GM12878 (cell line): ENCODE data around the gene ANO10. TPM values are rescaled to one million over a fixed set of nuclear protein-coding genes. Genes with fewer than 3 reads are reported as not detected.

ENCODE experiments used
- ATAC-seq: fragments of 200-7000 bp; cut with Tn5 transposase; 3 replicates; pipeline ENCODE4 v1.9.1; 2020; ENCODE audit warnings: mild to moderate bottlenecking, moderate library complexity
- BruUV-seq: library from RNA; stranded (reverse); fragments of 400-500 nt; replicated peaks from 2 replicates; lab custom pipeline; 2021; lab: Mats Ljungman, UMichigan
- CTCF ChIA-PET: fragments of 300-600 bp; sonication (Branson Sonifier 250); formaldehyde crosslinking; extraction: SDS; loops from one replicate; lab custom pipeline; 2021; ENCODE audit warnings: inconsistent platforms; lab: Yijun Ruan, JAX
- POLR2A ChIA-PET: fragments of 350-600 bp; formaldehyde crosslinking; extraction: SDS; loops from one replicate; lab custom pipeline; 2021; ENCODE audit warnings: inconsistent platforms; lab: Charles Lee
- RAD21 ChIA-PET: fragments of 300-600 bp; sonication (Branson Sonifier 250); formaldehyde crosslinking; loops from one replicate; lab custom pipeline; 2023; ENCODE audit warnings: antibody characterized with exemption; ENCODE audit not compliant: unreplicated experiment; lab: Charles Lee
- SMC1A ChIA-PET: fragments of 300-600 bp; sonication (Branson Sonifier 250); formaldehyde crosslinking; loops from one replicate; lab custom pipeline; 2023; ENCODE audit not compliant: unreplicated experiment, uncharacterized antibody; lab: Charles Lee
- DNase-seq: peaks from one replicate; pipeline ENCODE4 v3.0.0-alpha.2; 2011; ENCODE audit warnings: low read depth, low spot score
- FAIRE-seq: peaks from 3 replicates; lab custom pipeline; 2011; peaks lifted over from hg19 to GRCh38; lab: Jason Lieb, UNC
- H2AFZ ChIP-seq: 2 replicates; pipeline ENCODE4 v1.6.0; 2011; ENCODE audit warnings: low read depth, low read length, control low read depth; ENCODE audit not compliant: control insufficient read depth
- H3K27ac ChIP-seq: 2 replicates; pipeline ENCODE4 v1.5.1; 2011; ENCODE audit warnings: control low read depth; ENCODE audit not compliant: control insufficient read depth, insufficient read depth
- H3K27me3 ChIP-seq, 2 experiments: replicated peaks in 1 of 2; 2 replicates each; pipeline versions ENCODE4 v1.6.0 to v1.6.1; 2011; ENCODE audit warnings: low read length in 1 of 2; ENCODE audit not compliant: control insufficient read depth in 2 of 2, insufficient read depth in 2 of 2
- H3K36me3 ChIP-seq, 2 experiments: 2 replicates each; pipeline ENCODE4 v1.5.1; 2011; ENCODE audit warnings: low read length in 1 of 2; ENCODE audit not compliant: control insufficient read depth in 2 of 2, insufficient read depth in 2 of 2
- H3K4me1 ChIP-seq: 2 replicates; pipeline ENCODE4 v1.6.1; 2011; ENCODE audit warnings: mild to moderate bottlenecking, low read length, moderate library complexity, mixed read lengths; ENCODE audit not compliant: control insufficient read depth, insufficient read depth
- H3K4me2 ChIP-seq: 2 replicates; pipeline ENCODE4 v1.6.0; 2011; ENCODE audit warnings: control low read depth; ENCODE audit not compliant: control insufficient read depth, insufficient read depth
- H3K4me3 ChIP-seq: fragments of 200-600 bp; sonication (generic); 2 replicates; pipeline ENCODE4 v1.5.1; 2016
- H3K79me2 ChIP-seq: 2 replicates; pipeline ENCODE4 v1.6.0; 2011; ENCODE audit warnings: low read length; ENCODE audit not compliant: control insufficient read depth, insufficient read depth
- H3K9ac ChIP-seq: 2 replicates; pipeline ENCODE4 v1.8.0; 2011; ENCODE audit warnings: low read length, control low read depth, mixed read lengths; ENCODE audit not compliant: control insufficient read depth, insufficient read depth
- H3K9me3 ChIP-seq: replicated peaks from 3 replicates; pipeline ENCODE4 v1.5.1; 2011; ENCODE audit warnings: mild to moderate bottlenecking, low read length; ENCODE audit not compliant: control insufficient read depth, insufficient read depth
- H4K20me1 ChIP-seq: 2 replicates; pipeline ENCODE4 v1.6.0; 2011; ENCODE audit not compliant: control insufficient read depth, insufficient read depth
- ETV6 ChIP-seq, 2 experiments: fragments of 450-650 bp in 1 of 2; IDR thresholded peaks in 1 of 2; conservative IDR thresholded peaks in 1 of 2; 2 replicates each; pipeline ENCODE4 v1.6.1; 2014; ENCODE audit warnings: antibody characterized with exemption in 1 of 2, borderline replicate concordance in 1 of 2, low read depth in 1 of 2, mild to moderate bottlenecking in 1 of 2, moderate library complexity in 1 of 2
- SMAD1 ChIP-seq: fragments of 450-650 bp; IDR thresholded peaks from 2 replicates; pipeline ENCODE4 v1.6.1; 2018; ENCODE audit warnings: mild to moderate bottlenecking, low read depth; ENCODE audit not compliant: partially characterized antibody
- WGBS: methylation state at CpG from one replicate; pipeline ENCODE4 v1.1.6; 2016; ENCODE audit warnings: low lambda C conversion rate; ENCODE audit not compliant: insufficient replicate concordance, insufficient coverage; ENCODE audit errors: missing lambda C conversion rate; 5-methylcytosine and 5-hydroxymethylcytosine counted together
- in situ Hi-C: fragments of 300-500 bp; cut with MboI; formaldehyde crosslinking; loops from 9 replicates; pipeline ENCODE4 v1.14.3; 2018; ENCODE audit warnings: mixed read lengths
- intact Hi-C: fragments of 100-400 bp; cut with micrococcal nuclease; formaldehyde crosslinking; loops from one replicate; pipeline ENCODE4 v1.14.2; 2022; ENCODE audit not compliant: unreplicated experiment
- polyA plus RNA-seq, 11 experiments: library from polyadenylated mRNA; depleted of rRNA in 4 of 11; unstranded in 6 of 11; stranded (reverse) in 5 of 11; fragments of >200 nt; fragmentation: Nextera tagmentation in 4 of 11; fragmentation: Illumina TruSeq in 1 of 11; extraction: Ambion mirVana in 4 of 11; extraction: Trizol in 1 of 11; gene quantifications; 1 replicate in 1 of 11; 2 replicates in 10 of 11; pipeline versions ENCODE4 v1.2.1 to v1.2.3, GENCODE V29; 2011 to 2016; ENCODE audit warnings: inconsistent platforms in 2 of 11, missing spikeins in 2 of 11, low read depth in 1 of 11
- total RNA-seq, 4 experiments: library from RNA; depleted of rRNA in 3 of 4; stranded (reverse); fragments of >200 nt in 3 of 4; fragmentation: Illumina TruSeq in 1 of 4; extraction: Trizol in 1 of 4; gene quantifications; 2 replicates each; pipeline versions ENCODE4 v1.2.1 to v1.2.3, GENCODE V29; 2013 to 2021
- TF ChIP-seq, protein P1 (sequence below): fragments of 450-650 bp; IDR thresholded peaks from 2 replicates; pipeline ENCODE4 v1.6.1; 2017; ENCODE audit warnings: mild to moderate bottlenecking, low read depth, inconsistent platforms; ENCODE audit not compliant: poor library complexity, severe bottlenecking
- TF ChIP-seq, protein P2 (sequence below): IDR thresholded peaks from 2 replicates; pipeline ENCODE4 v1.6.1; 2012; ENCODE audit warnings: improper control_type of control experiment, low read depth, low read length; ENCODE audit not compliant: insufficient replicate concordance

ANO10 gene
- total and polyA plus RNA-seq, 10 of the 15 experiments (the other 5 are each of a cell fraction or from before 2014, with no cell fraction given): 0.29 to 21.9 (median 1.6) TPM

DNA sequence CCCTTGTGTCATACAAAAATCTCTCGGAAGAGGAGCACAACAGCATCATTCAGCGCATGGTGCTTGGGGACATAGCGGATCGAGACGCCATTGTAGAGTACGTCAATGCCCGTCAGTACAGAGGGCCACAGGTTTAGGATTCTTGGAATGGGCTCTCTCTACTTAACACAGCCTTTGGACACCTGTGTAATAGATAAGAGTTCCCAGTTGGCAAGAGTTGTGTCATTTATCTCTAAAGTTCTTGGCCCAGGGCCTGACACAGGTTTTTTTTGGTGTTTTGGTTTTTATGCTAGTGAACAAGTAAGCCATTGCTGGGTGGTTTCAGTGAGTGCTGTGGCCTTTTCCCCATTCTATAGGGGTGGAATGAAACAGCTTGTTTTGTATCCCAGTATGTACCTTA lies 281.4 kb downstream of the ANO10 start:
- Histone ChIP-seq H2AFZ (no peak overlapping the region), H3K9ac (no peak overlapping the region), H3K36me3 (peaks cover 5 to 10% of the 10 kb centered on the region in 2 experiments), H3K4me1 (no peaks in the 10 kb centered on the region)
- BruUV-seq: no TSS peak
- DNase-seq (no peak), FAIRE-seq (no peak)
- SMC1A ChIA-PET: no interaction called here
- intact Hi-C loops: no loop called here
- TF ChIP-seq SMAD1 (no peak), ETV6 (conservative IDR thresholded peaks at IDR 0.05 in 1 of 2, IDR thresholded peaks at IDR 0.05 in 1 of 2; ENCODE audit: borderline replicate concordance in 1 of 2, low read depth in 1 of 2) (no peak)
- TF ChIP-seq, protein P1, sequence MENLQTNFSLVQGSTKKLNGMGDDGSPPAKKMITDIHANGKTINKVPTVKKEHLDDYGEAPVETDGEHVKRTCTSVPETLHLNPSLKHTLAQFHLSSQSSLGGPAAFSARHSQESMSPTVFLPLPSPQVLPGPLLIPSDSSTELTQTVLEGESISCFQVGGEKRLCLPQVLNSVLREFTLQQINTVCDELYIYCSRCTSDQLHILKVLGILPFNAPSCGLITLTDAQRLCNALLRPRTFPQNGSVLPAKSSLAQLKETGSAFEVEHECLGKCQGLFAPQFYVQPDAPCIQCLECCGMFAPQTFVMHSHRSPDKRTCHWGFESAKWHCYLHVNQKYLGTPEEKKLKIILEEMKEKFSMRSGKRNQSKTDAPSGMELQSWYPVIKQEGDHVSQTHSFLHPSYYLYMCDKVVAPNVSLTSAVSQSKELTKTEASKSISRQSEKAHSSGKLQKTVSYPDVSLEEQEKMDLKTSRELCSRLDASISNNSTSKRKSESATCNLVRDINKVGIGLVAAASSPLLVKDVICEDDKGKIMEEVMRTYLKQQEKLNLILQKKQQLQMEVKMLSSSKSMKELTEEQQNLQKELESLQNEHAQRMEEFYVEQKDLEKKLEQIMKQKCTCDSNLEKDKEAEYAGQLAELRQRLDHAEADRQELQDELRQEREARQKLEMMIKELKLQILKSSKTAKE: no peak
- TF ChIP-seq, protein P2, sequence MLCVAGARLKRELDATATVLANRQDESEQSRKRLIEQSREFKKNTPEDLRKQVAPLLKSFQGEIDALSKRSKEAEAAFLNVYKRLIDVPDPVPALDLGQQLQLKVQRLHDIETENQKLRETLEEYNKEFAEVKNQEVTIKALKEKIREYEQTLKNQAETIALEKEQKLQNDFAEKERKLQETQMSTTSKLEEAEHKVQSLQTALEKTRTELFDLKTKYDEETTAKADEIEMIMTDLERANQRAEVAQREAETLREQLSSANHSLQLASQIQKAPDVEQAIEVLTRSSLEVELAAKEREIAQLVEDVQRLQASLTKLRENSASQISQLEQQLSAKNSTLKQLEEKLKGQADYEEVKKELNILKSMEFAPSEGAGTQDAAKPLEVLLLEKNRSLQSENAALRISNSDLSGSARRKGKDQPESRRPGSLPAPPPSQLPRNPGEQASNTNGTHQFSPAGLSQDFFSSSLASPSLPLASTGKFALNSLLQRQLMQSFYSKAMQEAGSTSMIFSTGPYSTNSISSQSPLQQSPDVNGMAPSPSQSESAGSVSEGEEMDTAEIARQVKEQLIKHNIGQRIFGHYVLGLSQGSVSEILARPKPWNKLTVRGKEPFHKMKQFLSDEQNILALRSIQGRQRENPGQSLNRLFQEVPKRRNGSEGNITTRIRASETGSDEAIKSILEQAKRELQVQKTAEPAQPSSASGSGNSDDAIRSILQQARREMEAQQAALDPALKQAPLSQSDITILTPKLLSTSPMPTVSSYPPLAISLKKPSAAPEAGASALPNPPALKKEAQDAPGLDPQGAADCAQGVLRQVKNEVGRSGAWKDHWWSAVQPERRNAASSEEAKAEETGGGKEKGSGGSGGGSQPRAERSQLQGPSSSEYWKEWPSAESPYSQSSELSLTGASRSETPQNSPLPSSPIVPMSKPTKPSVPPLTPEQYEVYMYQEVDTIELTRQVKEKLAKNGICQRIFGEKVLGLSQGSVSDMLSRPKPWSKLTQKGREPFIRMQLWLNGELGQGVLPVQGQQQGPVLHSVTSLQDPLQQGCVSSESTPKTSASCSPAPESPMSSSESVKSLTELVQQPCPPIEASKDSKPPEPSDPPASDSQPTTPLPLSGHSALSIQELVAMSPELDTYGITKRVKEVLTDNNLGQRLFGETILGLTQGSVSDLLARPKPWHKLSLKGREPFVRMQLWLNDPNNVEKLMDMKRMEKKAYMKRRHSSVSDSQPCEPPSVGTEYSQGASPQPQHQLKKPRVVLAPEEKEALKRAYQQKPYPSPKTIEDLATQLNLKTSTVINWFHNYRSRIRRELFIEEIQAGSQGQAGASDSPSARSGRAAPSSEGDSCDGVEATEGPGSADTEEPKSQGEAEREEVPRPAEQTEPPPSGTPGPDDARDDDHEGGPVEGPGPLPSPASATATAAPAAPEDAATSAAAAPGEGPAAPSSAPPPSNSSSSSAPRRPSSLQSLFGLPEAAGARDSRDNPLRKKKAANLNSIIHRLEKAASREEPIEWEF: no peak
- TF ChIP-seq, all 136 proteins: peak for 0
- no peak for ATAC-seq
- H3K27ac ChIP-seq: no peak overlapping the region
- in situ Hi-C loops: no loop called here
- WGBS: 97% methylated on average over 7 of the region's 7 CpGs
- H3K79me2 ChIP-seq: no peaks in the 10 kb centered on the region
- no peak overlapping the region for H3K4me2 ChIP-seq
- RAD21 ChIA-PET: no interaction called here
- H3K4me3 ChIP-seq: no peak overlapping the region
- CTCF ChIA-PET: no interaction called here
- H4K20me1 ChIP-seq: no peaks in the 10 kb centered on the region
- H3K27me3 ChIP-seq: no peaks in the 10 kb centered on the region
- POLR2A ChIA-PET: no interaction called here
- peaks cover 20% of the 10 kb centered on the region for H3K9me3 ChIP-seq
